NCI-H1436 treated with DMSO at 0.1 percent for 48 hours (cell line): ENCODE data around the gene RBM3.
"Not testable (repeated sequence)": the region's sequence is repeated elsewhere in the genome, so short reads cannot be mapped to it uniquely, and the experiment has no call there.

Source experiments
- DNase-seq: peaks from one replicate; lab custom pipeline; 2025; lab: John Stamatoyannopoulos, UW

RBM3 gene

GRCh38 chrX:48574270-48575266 is at the start of gene RBM3:
TSS of gene RBM3 (plus strand) at chrX:48574484. CDS start at chrX:48575181, 697 bp downstream.
- DNase-seq: peak; percentile 34

- DNase-seq: not testable (repeated sequence)
These were observed 48.4 kb upstream of the RBM3 start for GRCh38 chrX:48525853-48526252.

GRCh38 chrX:48530736-48531135 is 43.5 kb upstream of the RBM3 start:
- DNase-seq: no peak

GRCh38 chrX:48531358-48531959 is 42.8 kb upstream of the RBM3 start:
- no peak for DNase-seq

- DNase-seq: no peak
These were observed 42.1 kb upstream of the RBM3 start for GRCh38 chrX:48532161-48532560.

- DNase-seq: no peak
These were observed 41.1 kb upstream of the RBM3 start for GRCh38 chrX:48533165-48533564.

GRCh38 chrX:48538641-48539344 is 35.5 kb upstream of the RBM3 start:
- DNase-seq: no peak

- peak; percentile 75 for DNase-seq
These were observed 34.8 kb upstream of the RBM3 start, which contains the start of gene TBC1D25 for GRCh38 chrX:48539345-48540027. TSS of gene TBC1D25 (plus strand) at chrX:48539714. CDS start at chrX:48539798, 84 bp downstream.

GRCh38 chrX:48540028-48540375 is 34.3 kb upstream of the RBM3 start:
- DNase-seq: no peak

GRCh38 chrX:48540480-48540879 is 33.8 kb upstream of the RBM3 start:
- no peak for DNase-seq

- DNase-seq: no peak
These were observed 33.0 kb upstream of the RBM3 start for GRCh38 chrX:48541140-48541814.

- no peak for DNase-seq
These were observed 25.4 kb upstream of the RBM3 start for GRCh38 chrX:48548871-48549270.

GRCh38 chrX:48555731-48556325 is 18.5 kb upstream of the RBM3 start:
- not testable (repeated sequence) for DNase-seq

GRCh38 chrX:48558271-48558670 is 16.0 kb upstream of the RBM3 start:
- DNase-seq: no peak

- no peak for DNase-seq
These were observed 14.6 kb upstream of the RBM3 start for GRCh38 chrX:48559636-48560035.

GRCh38 chrX:48560056-48560455 is 14.2 kb upstream of the RBM3 start:
- DNase-seq: no peak

GRCh38 chrX:48560681-48561080 is 13.6 kb upstream of the RBM3 start:
- DNase-seq: no peak

- DNase-seq: no peak
These were observed 4.3 kb upstream of the RBM3 start for GRCh38 chrX:48569958-48570357.

GRCh38 chrX:48573690-48574269 is 504 bp upstream of the RBM3 start:
- peak; percentile 48 for DNase-seq

- DNase-seq: no peak
These were observed 1.4 kb downstream of the RBM3 start for GRCh38 chrX:48575642-48576041.

- DNase-seq: no peak
These were observed 1.8 kb downstream of the RBM3 start for GRCh38 chrX:48576108-48576507.
